ENCODE results near the gene ALKBH8. TPM values are rescaled to one million over a fixed set of nuclear protein-coding genes. Genes with fewer than 3 reads are reported as not detected.
"Not testable (repeated sequence)": the region's sequence is repeated elsewhere in the genome, so short reads cannot be mapped to it uniquely, and the experiment has no call there.

Gene ALKBH8
- total and polyA plus RNA-seq, 4 donors, result 8.4 to 12.0 (median 11.3) TPM

GRCh38 chr11:107490836-107491235, 74.7 kb downstream of the ALKBH8 start:
- Histone ChIP-seq H3K27ac (ENCODE audit: low read depth, low read length) (no peak overlapping the region), H3K9me3 (ENCODE audit: control insufficient read depth, insufficient read depth, low read length) (no peaks in the 10 kb centered on the region), H3K27me3 (ENCODE audit: control insufficient read depth, insufficient read depth, low read length) (no peaks in the 10 kb centered on the region), H3K4me1 (ENCODE audit: control insufficient read depth, insufficient read depth, low read length) (no peaks in the 10 kb centered on the region), H3K36me3 (ENCODE audit: control insufficient read depth, insufficient read depth, low read length) (no peaks in the 10 kb centered on the region), H3K4me3 (ENCODE audit: low read depth, low read length) (no peak overlapping the region)
- no peak for DNase-seq (ENCODE audit: low read depth in 4 of 6, low spot score in 6 of 6)
- 65% methylated on average over 2 of the region's 2 CpGs for WGBS (ENCODE audit: insufficient coverage)

- no peaks in the 10 kb centered on the region for H3K4me1 ChIP-seq (ENCODE audit: control insufficient read depth, insufficient read depth, low read length)
- no peaks in the 10 kb centered on the region for H3K36me3 ChIP-seq (ENCODE audit: control insufficient read depth, insufficient read depth, low read length)
- no peak for DNase-seq (ENCODE audit: low read depth in 4 of 6, low spot score in 6 of 6)
- H3K4me3 ChIP-seq (ENCODE audit: low read depth, low read length), result no peak overlapping the region
- no peaks in the 10 kb centered on the region for H3K27me3 ChIP-seq (ENCODE audit: control insufficient read depth, insufficient read depth, low read length)
- no peak overlapping the region for H3K27ac ChIP-seq (ENCODE audit: low read depth, low read length)
- H3K9me3 ChIP-seq (ENCODE audit: control insufficient read depth, insufficient read depth, low read length), result no peaks in the 10 kb centered on the region
Observed at GRCh38 chr11:107482234-107482633, 83.3 kb downstream of the ALKBH8 start.

- no peak for DNase-seq (ENCODE audit: low read depth in 4 of 6, low spot score in 6 of 6)
- no peak overlapping the region for H3K4me3 ChIP-seq (ENCODE audit: low read depth, low read length)
- no peak overlapping the region for H3K27ac ChIP-seq (ENCODE audit: low read depth, low read length)
- no peaks in the 10 kb centered on the region for H3K36me3 ChIP-seq (ENCODE audit: control insufficient read depth, insufficient read depth, low read length)
- H3K4me1 ChIP-seq (ENCODE audit: control insufficient read depth, insufficient read depth, low read length), result no peaks in the 10 kb centered on the region
- no peaks in the 10 kb centered on the region for H3K27me3 ChIP-seq (ENCODE audit: control insufficient read depth, insufficient read depth, low read length)
- H3K9me3 ChIP-seq (ENCODE audit: control insufficient read depth, insufficient read depth, low read length), result no peaks in the 10 kb centered on the region
Observed at GRCh38 chr11:107478922-107479321, 86.6 kb downstream of the ALKBH8 start.

GRCh38 chr11:107477820-107478219, 87.7 kb downstream of the ALKBH8 start:
- no peaks in the 10 kb centered on the region for H3K36me3 ChIP-seq (ENCODE audit: control insufficient read depth, insufficient read depth, low read length)
- H3K4me3 ChIP-seq (ENCODE audit: low read depth, low read length), result no peak overlapping the region
- H3K27me3 ChIP-seq (ENCODE audit: control insufficient read depth, insufficient read depth, low read length), result no peaks in the 10 kb centered on the region
- no peaks in the 10 kb centered on the region for H3K4me1 ChIP-seq (ENCODE audit: control insufficient read depth, insufficient read depth, low read length)
- no CpG with 5 or more reads among the region's 3 CpGs for WGBS (ENCODE audit: insufficient coverage)
- no peak for DNase-seq (ENCODE audit: low read depth in 4 of 6, low spot score in 6 of 6)
- no peaks in the 10 kb centered on the region for H3K9me3 ChIP-seq (ENCODE audit: control insufficient read depth, insufficient read depth, low read length)
- no peak overlapping the region for H3K27ac ChIP-seq (ENCODE audit: low read depth, low read length)

- Histone ChIP-seq H3K4me3 (ENCODE audit: low read depth, low read length) (no peak overlapping the region), H3K4me1 (ENCODE audit: control insufficient read depth, insufficient read depth, low read length) (no peaks in the 10 kb centered on the region), H3K36me3 (ENCODE audit: control insufficient read depth, insufficient read depth, low read length) (no peaks in the 10 kb centered on the region), H3K27ac (ENCODE audit: low read depth, low read length) (no peak overlapping the region), H3K9me3 (ENCODE audit: control insufficient read depth, insufficient read depth, low read length) (no peaks in the 10 kb centered on the region), H3K27me3 (ENCODE audit: control insufficient read depth, insufficient read depth, low read length) (no peaks in the 10 kb centered on the region)
- 80% methylated on average over 2 of the region's 3 CpGs for WGBS (ENCODE audit: insufficient coverage)
- no peak for DNase-seq (ENCODE audit: low read depth in 4 of 6, low spot score in 6 of 6)
Observed at GRCh38 chr11:107473792-107474191, 91.7 kb downstream of the ALKBH8 start.

- Histone ChIP-seq H3K27me3 (ENCODE audit: control insufficient read depth, insufficient read depth, low read length) (peaks cover 4% of the 10 kb centered on the region), H3K27ac (ENCODE audit: low read depth, low read length) (no peak overlapping the region), H3K4me1 (ENCODE audit: control insufficient read depth, insufficient read depth, low read length) (no peaks in the 10 kb centered on the region), H3K4me3 (ENCODE audit: low read depth, low read length) (no peak overlapping the region), H3K36me3 (ENCODE audit: control insufficient read depth, insufficient read depth, low read length) (no peaks in the 10 kb centered on the region), H3K9me3 (ENCODE audit: control insufficient read depth, insufficient read depth, low read length) (no peaks in the 10 kb centered on the region)
- DNase-seq (ENCODE audit: low read depth in 4 of 6, low spot score in 6 of 6), result no peak
- whole genome bisulfite sequencing (ENCODE audit: insufficient coverage), result no CpG with 5 or more reads among the region's 1 CpG
Observed at GRCh38 chr11:107472966-107473365, 92.6 kb downstream of the ALKBH8 start.

- Histone ChIP-seq H3K27me3 (ENCODE audit: control insufficient read depth, insufficient read depth, low read length) (peaks cover 4% of the 10 kb centered on the region), H3K4me3 (ENCODE audit: low read depth, low read length) (no peak overlapping the region), H3K36me3 (ENCODE audit: control insufficient read depth, insufficient read depth, low read length) (no peaks in the 10 kb centered on the region), H3K9me3 (ENCODE audit: control insufficient read depth, insufficient read depth, low read length) (no peaks in the 10 kb centered on the region), H3K4me1 (ENCODE audit: control insufficient read depth, insufficient read depth, low read length) (no peaks in the 10 kb centered on the region), H3K27ac (ENCODE audit: low read depth, low read length) (no peak overlapping the region)
- 100% methylated on average over 1 of the region's 3 CpGs for WGBS (ENCODE audit: insufficient coverage)
- DNase-seq (ENCODE audit: low read depth in 4 of 6, low spot score in 6 of 6), result peak in 1 of 6 donors; percentile 25
Observed at GRCh38 chr11:107468596-107468995, 96.9 kb downstream of the ALKBH8 start.

- Histone ChIP-seq H3K4me3 (ENCODE audit: low read depth, low read length) (no peak overlapping the region), H3K36me3 (ENCODE audit: control insufficient read depth, insufficient read depth, low read length) (no peaks in the 10 kb centered on the region), H3K4me1 (ENCODE audit: control insufficient read depth, insufficient read depth, low read length) (no peaks in the 10 kb centered on the region), H3K27ac (ENCODE audit: low read depth, low read length) (no peak overlapping the region), H3K27me3 (ENCODE audit: control insufficient read depth, insufficient read depth, low read length) (peaks cover 4% of the 10 kb centered on the region), H3K9me3 (ENCODE audit: control insufficient read depth, insufficient read depth, low read length) (no peaks in the 10 kb centered on the region)
- WGBS (ENCODE audit: insufficient coverage), result no CpG with 5 or more reads among the region's 1 CpG
- DNase-seq (ENCODE audit: low read depth in 4 of 6, low spot score in 6 of 6), result no peak
Observed at GRCh38 chr11:107467696-107468095, 97.8 kb downstream of the ALKBH8 start.

- not testable (repeated sequence) for H3K27me3 ChIP-seq (ENCODE audit: control insufficient read depth, insufficient read depth, low read length); H3K4me1 ChIP-seq (ENCODE audit: control insufficient read depth, insufficient read depth, low read length); DNase-seq (ENCODE audit: low read depth in 4 of 6, low spot score in 6 of 6); H3K9me3 ChIP-seq (ENCODE audit: control insufficient read depth, insufficient read depth, low read length); H3K36me3 ChIP-seq (ENCODE audit: control insufficient read depth, insufficient read depth, low read length); H3K4me3 ChIP-seq (ENCODE audit: low read depth, low read length); H3K27ac ChIP-seq (ENCODE audit: low read depth, low read length)
- 87% methylated on average over 9 of the region's 10 CpGs for WGBS (ENCODE audit: insufficient coverage)
Observed at GRCh38 chr11:107466275-107466866, 99.2 kb downstream of the ALKBH8 start.

- Histone ChIP-seq H3K4me3 (ENCODE audit: low read depth, low read length) (peak within 1 kb of the TSS; percentile 98), H3K27ac (ENCODE audit: low read depth, low read length) (peak within 1 kb of the TSS; percentile 62), H3K4me1 (ENCODE audit: control insufficient read depth, insufficient read depth, low read length) (no peaks in the 10 kb centered on the region), H3K9me3 (ENCODE audit: control insufficient read depth, insufficient read depth, low read length) (no peaks in the 10 kb centered on the region), H3K36me3 (ENCODE audit: control insufficient read depth, insufficient read depth, low read length) (peaks cover 10% of the 10 kb centered on the region), H3K27me3 (ENCODE audit: control insufficient read depth, insufficient read depth, low read length) (no peaks in the 10 kb centered on the region)
- DNase-seq (ENCODE audit: low read depth in 4 of 6, low spot score in 6 of 6), result peak; percentile 83 to 99 (median 90)
- under 1% methylated on average over 20 of the region's 30 CpGs for WGBS (ENCODE audit: insufficient coverage)
Observed at GRCh38 chr11:107457558-107458271, 107.8 kb downstream of the ALKBH8 start, which contains the start of gene CWF19L2. TSS of gene CWF19L2 (minus strand) at chr11:107457825. CDS start at chr11:107457816, 9 bp downstream.

Data from spinal cord (tissue), 10 donors.